ENCODE data around the gene B4GALNT2.
"Not testable (repeated sequence)": the region's sequence is repeated elsewhere in the genome, so short reads cannot be mapped to it uniquely, and the experiment has no call there.

The B4GALNT2 gene

DNA sequence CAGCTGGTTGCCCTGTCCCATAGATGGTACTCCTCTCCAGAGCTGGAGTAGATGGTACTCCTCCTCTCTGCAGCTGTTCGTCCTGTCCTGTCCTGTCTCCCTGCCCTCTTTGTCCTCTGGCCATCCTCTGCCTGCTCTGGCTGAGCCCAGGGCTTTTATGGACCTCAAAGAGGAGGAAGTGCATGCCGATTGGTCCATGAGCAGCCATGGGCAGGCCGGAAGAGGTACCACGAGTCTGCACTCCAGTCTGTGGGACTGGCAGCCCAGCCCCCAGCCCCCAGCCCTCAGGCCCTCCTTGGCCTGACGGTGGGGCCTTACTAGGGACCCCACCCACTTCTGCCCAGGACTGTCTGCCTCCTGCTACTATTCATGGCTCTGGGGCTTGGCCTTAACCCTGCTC, 50.8 kb downstream of the B4GALNT2 start:
- no peak for DNase-seq (ENCODE audit: low spot score)

DNA sequence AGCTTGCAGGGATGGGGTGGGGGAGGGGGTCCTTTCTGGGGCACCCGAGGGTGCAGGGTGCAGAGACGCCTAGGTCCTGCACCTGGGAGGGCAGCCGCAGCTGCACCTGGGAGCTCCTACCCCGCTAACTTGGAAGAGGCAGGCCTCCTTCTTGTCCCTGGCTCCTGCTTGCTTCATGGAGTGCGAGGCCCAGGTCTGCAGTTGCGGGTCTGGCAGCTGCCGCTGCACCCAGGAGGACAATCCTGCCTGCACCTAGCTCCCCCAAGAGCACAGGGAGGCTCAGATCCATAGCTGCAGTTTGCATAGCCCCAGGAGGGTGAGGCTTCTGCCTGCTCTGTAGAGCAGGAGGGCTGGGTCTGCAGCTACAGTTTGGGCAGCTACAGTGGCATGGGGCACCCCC, 51.2 kb downstream of the B4GALNT2 start:
- no peak for DNase-seq (ENCODE audit: low spot score)

DNA sequence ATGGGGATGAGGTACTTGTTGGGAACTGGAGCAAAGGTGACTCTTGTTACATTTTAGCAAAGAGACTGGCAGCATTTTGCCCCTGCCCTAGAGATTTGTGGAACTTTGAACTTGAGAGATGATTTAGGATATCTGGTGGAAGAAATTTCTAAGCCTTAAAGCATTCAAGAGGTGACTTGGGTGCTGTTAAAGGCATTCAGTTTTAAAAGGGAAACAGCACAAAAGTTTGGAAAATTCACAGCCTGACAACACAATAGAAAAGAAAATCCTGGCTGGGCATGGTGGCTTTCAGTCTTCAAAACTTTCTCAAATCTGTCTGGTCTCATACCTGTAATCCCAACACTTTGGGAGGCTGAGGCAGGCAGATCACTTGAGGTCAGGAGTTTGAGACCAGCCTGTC, 52.0 kb downstream of the B4GALNT2 start:
- DNase-seq (ENCODE audit: low spot score) = not testable (repeated sequence)

DNA sequence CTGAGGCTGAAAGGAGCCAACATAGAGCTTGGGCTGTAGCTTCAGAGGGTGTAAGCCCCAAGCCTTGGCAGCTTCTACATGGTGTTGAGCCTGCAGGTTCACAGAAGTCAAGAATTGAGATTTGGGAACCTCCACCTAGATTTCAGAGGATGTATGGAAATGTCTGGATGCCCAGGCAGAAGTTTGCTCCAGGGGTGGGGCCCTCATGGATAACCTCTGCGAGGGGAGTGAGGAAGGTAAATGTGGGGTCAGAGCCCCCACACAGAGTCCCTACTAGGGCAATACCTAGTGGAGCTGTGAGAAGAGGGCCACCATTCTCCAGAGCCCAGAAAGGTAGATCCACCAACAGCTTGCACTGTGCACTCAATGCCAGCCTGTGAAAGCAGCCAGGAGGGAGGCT, 52.8 kb downstream of the B4GALNT2 start:
- DNase-seq (ENCODE audit: low spot score) = not testable (repeated sequence)

DNA sequence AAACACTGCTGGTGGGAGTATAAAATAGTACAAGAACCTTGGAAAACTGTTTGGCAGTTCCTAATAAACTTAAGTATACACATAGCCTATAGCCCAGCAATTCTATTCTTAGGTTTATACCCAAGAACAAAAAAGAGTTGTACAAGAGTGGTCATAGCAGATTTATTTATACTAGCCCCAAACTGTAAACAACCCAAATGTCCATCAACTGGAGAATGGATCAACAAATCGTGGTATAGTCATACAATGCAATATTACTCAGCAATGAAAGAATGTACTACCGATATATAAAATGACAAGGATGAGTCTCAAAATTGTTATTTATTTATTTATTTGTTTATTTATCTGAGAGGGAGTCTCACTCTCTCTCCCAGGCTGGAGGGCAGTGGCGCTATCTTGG, 54.7 kb downstream of the B4GALNT2 start:
- no peak for DNase-seq (ENCODE audit: low spot score)

DNA sequence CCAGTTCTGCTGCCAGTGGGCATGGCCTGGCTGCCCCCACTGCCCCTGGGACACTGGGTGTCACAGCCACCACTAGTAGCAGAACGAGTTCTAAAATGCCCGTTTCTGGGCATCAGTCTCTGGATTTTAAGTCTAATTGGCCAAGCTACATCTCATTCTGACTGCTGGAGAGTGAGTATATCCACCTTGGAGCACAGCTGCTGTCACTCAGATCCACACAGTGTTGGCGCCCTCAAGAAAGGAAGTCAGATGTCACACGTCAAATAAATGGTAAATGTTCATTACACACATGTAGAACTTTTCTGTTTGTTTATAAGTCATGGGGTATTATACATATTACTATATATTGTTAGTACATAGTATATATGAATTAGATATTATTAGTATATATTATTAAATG, 58.4 kb downstream of the B4GALNT2 start:
- DNase-seq (ENCODE audit: low spot score) = no peak

DNA sequence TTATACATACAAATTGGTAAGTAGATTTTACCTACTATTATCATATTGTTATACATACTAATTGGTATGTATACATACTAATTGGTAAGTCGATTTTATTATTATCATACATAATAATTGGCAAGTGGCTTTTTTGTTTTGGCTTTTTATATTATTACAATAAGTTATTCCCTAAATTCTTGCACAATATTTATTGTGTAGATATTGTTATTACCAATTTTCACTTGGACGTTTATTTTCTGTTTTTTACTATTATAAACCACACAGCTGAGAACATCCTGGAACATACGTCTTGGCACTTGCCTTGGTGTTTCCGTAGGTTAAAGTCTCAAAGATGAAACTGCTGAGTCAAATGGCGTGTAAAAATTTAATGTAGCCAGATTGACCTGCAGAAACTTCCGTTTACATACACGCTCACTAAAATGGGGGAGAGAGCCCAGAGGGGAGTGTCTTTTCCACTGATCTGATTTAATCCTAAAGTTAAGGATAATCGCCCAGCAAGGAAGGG, 58.9 kb downstream of the B4GALNT2 start:
- DNase-seq (ENCODE audit: low spot score) = no peak

DNA sequence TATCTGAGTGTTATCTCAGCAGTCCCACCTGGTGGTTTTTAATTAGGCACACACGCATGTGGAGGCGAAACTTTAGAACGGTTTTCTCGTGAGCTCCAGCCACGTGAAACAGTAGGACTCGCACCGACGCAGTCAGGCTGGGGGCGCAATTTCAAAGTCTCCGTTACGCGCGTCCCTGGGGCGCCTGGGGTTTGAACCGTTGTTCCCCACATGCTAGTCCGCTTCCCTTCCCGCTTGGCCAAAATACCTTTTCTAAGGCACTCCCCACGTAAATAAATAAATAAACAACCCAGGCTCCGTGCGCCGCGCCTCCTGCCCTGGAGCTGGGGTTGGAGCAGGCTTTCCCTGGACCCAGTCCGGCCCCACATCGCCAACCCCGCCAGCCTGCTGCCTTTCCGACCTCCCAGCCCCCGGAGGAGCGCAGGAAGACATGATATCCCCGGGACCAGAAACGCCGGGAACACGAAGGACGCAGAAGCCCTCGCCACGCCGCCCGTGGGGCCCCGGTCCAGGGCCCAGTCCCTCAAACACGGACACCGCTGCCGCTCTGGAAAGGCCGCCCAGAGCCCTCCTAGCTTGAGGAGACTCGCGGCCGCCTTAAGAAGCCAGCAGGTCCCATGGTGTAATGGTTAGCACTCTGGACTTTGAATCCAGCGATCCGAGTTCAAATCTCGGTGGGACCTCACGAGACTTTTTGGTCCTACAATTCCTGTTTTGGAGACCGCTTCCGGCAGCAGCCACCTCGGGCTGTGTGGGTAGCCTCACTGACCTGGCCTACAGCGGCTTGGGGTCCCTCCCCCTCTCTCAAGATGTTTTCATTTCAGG, 59.6 kb downstream of the B4GALNT2 start:
- peak; percentile 92 for DNase-seq (ENCODE audit: low spot score)

DNA sequence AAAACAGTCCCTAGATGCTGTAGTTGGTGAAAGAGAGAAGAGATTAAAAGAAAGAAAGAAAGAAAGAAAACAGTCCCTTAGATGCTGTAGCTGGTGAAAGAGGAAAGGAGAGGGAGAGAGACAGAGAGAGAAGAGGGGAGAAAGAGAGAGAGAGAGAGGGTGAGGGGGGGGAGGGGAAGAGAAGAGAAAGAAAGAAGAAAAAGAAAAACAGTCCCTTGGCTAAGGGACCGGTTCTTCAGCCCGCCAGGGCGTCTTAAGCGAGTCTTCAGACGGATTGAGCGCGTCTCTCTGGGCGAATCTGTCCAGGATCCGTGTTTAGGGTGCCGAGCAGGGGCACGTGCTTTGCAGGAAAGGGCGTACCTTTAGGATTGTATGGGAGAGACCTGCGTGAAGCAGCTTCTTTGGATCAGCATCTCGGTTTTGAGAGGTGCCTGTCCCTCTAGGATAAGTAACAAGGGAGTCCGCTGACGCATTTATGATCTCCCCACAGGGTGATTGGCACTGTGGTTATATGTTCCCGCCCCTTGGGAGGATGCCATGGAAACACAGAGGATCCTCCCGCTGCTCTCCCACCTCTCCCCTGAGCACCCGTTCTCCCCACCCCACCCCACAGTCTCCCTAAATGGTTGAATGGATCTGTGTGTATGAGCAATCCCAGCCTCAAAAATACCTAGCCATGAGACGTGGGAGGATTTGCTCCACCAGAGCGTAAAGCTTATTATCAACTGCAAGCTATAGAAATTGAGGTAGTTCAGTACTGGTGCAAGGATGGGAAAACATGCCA, 61.1 kb downstream of the B4GALNT2 start:
- no peak for DNase-seq (ENCODE audit: low spot score)

DNA sequence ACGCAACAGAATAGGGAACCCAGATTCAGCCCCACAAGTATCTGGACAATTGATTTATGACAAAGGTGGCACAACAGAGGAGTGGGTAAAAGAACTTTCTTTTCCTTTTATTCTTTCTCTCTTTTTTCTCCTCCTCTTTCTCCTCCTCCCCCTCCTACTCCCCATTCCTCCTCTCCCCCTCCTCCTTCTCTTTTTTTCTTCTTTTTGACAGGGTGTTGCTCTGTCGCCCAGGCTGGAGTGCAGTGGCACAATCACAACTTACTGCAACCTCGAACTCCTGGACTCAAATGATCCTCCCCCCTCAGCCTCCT, 61.7 kb downstream of the B4GALNT2 start:
- DNase-seq (ENCODE audit: low spot score) = no peak

DNA sequence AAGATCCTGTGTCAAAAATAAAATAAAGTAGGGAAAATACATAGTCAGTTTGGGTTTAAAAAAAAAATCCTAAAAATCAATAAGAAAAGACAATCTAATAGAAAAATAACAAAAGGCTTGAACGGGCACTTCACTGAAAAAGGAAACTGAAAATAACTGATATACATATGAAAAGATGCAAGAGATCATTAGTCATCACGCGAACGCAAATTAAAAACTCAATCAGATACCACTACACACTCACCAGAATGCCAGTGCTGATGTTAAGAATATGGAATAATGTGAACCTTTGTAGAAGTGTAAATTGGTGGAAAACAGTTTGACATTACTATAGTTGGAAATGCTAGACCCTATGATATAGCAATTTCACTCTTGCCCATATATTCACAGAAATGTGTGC, 63.2 kb downstream of the B4GALNT2 start:
- no peak for DNase-seq (ENCODE audit: low spot score)

DNA sequence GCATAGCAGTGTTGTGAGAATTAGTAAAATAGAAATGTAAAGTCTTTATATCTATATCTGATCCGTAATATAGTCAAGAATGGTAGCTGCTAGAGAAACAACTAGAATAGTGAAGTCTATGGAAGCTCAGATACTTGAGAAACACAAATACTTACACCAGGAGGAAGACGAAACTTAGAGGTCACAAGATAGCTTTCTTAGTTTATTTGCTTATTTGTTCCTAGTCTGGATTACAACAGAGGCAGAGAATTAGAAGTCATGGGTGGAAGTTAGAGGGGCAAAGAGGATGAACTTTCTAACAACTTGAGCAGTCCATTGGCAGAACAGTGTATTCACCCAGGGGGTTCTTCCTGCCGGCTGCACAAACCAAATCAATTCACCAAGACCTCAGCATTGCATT, 64.0 kb downstream of the B4GALNT2 start:
- no peak for DNase-seq (ENCODE audit: low spot score)

DNA sequence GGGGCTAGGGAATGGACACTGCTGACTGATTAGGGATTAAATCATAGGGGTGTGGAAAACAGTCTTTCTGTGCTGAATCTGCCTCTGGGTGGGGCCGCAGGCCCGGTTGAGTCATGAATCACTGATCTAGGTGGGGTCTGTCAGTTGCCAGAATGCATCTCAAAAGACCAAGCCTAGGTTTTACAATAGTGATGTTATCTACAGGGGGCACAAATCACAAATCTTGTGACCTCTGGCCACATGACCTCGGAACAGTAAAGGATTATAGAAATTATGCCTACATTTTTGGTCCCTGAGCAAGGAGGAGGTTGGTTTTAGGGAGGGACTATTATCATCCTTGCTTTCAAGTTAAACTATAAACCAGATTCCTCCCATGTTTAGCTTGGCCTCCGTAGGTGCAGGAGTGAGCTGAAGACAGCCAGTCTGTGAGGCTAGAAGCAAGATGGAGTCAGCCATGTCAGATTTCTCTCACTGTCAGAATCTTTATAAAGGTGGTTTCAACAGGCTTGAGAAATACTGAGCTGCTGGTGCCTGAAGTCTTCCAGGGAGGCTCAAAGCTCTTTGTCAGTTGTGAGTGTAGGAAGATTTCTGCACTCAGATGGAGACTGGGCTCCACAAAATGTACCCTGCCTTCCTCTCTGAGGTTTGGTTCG, 64.9 kb downstream of the B4GALNT2 start:
- no peak for DNase-seq (ENCODE audit: low spot score)

DNA sequence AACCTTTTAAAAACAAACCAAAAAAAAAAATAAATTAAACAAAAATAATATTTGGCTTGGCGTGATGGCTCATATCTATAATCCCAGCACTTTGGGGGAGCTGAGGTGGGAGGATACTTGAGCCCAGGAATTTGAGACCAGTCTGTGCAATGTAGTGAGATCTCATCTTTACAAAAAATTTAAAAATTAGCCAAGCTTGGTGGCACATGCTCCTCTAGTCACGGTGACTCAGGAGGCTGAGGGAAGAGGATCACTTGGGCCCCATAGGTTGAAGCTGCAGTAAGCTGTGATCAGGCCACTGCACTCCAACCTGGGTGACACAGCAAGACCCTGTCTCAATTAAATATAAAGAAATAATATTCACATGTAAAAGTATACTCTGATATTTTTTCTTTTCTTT, 65.6 kb downstream of the B4GALNT2 start:
- DNase-seq (ENCODE audit: low spot score) = no peak

DNA sequence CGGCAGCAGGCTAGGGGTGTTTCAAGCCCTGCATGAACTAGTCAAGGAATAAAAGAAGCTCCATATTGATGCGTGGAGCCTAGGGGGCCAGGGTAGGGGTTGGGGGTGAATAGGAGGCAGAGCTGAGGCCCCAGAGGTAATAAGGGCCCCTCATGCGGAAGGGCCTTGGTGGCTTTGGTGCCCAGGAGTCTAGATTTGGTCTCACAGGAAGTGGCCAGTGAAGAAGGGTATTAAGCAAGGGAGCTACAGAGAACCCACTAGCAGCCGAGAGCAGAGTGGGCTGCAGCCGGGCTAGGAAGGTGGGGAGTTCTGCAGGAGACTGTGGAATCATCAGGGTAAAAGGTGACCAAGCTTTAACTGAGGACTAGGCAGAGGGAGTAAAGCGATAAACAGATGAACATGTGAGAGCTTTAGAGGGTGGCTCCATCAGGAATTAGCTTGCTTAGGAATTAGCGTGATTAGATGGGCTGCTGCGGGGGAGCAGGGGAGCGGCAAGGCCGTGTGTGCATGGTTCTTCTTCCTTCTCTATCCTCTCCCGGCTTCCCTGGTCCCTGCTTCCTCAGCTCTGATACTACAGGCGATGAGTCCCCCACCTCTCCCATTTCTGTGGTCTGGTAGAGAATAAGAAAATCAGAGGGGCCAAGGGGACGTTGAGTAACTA, 68.0 kb downstream of the B4GALNT2 start:
- DNase-seq (ENCODE audit: low spot score) = no peak

DNA sequence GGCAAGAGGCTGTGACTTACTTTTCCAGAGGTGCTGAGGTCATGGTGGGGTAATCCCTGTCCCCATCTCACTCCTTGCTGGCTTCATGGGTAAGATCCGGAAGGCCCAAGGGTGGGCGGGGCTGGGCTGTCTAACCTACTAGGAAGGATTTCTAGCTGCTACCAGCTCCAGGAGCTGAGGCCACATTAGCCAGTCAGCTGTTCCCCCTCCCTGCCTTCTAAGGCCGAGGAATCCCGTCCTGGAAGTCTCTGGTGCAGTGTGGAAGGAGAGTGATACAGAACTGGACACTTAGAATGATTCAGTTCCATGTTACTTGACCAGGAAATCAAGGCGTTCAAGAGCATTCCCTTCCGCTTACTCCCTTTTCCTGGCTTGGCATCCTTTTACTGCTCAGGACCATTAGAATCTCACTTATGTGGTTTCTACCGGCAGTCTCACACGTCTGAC, 68.9 kb downstream of the B4GALNT2 start:
- DNase-seq (ENCODE audit: low spot score) = no peak

DNA sequence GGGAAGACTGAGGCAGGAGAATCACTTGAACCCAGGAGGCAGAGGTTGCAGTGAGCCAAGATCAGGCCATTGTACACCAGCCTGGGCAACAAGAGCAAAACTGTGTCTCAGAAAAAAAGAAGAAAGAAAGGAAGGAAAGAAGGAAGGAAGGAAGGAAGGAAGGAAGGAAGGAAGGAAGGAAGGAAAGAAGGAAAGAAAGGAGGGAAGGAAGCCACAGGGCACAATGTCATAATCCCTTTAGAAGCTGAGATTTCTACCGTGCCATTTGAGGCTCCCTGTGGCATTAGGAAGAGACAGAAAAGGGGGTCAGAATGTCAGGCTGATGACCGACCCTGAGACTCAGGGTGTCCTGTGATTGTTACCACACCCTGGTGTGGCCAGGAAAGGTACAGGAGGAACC, 71.2 kb downstream of the B4GALNT2 start:
- no peak for DNase-seq (ENCODE audit: low spot score)

DNA sequence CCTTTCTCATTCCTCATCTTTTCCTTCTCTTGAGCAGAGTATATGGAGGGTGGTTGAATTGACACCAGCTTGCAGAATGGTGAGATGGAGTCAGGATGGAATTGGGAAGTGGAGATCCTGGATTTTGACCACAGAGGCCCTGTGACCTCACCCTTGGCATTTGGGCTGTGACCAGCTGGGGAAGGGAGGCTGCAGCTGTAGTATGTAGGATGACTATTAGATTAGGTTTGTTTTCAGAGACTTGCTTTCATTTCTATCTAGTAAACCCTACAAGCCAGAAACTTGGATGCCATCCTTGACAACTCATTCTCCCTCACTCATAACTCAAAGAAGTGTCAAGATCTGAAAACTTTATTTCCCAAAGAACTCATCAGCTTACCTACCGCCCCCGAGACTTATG, 71.9 kb downstream of the B4GALNT2 start:
- DNase-seq (ENCODE audit: low spot score) = no peak

DNA sequence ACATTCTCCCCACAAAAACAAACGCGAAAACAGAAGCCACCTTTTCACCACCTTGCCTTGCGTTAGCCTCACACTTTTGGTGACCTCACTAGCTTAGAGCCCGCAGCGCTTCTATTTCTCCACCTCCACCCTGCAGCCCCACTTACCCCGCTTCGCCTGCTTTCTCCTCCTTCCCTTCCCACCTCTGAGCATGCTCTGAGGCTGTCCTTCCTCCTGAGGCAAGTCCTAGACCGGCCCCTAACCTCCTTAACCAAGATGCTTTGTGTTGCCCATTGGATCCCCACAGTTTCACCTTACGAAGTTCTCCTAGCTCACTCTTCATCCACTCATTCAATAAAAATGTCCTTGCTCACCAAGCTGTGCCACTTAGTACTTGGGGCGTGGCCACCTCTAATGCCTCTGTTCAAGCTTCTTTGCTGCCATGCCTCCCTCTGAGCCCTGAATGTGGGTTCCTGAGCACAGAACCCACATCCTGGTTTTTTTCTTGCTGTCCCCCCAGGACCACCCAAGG, 76.5 kb downstream of the B4GALNT2 start:
- DNase-seq (ENCODE audit: low spot score) = no peak

DNA sequence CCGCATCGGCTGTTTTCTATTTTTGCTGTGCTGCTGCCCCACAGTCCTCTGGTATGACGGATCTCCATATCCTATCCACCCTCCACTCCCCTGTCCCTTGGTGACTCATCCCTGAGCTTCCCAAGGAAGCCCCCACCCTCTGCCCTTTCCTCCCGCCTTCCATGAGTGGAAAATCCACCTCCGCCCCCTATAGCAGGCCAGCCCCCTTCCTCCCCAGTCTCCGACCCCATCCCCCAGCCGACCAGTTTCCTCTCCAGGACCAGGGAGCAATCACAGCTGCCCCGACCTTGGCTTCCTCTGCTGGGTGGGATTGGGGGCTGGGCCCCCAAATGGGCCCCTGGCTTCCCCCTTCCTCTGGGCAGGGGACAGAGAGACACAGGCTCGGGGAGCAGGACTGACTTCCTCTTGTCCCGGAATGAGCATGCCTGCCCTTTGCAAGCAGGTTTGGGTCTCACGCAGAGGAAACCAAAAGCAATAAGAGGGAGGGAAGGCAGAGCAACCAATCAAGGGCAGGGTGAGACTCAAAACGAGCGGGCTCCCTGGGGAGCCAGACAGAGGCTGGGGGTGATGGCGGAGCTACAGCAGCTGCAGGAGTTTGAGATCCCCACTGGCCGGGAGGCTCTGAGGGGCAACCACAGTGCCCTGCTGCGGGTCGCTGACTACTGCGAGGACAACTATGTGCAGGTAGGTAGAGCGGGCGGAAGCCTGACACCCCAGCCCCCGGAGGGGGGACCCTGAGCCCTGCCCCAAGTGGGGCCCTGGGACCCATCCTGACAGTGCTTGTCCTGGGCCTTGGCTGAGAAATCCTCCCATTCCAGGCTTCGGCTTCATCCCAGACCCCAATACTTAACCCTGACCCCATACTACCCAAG, 77.8 kb downstream of the B4GALNT2 start, which contains the start of the genes ABI3 and GNGT2:
TSS of gene ABI3 (plus strand) at position 550 of the 872 bp plus-strand sequence. CDS start at position 568, 18 bp downstream.
TSS of gene GNGT2 (minus strand) at position 417 of the 872 bp plus-strand sequence. CDS start 3,152 bp downstream, outside the sequence.
- DNase-seq (ENCODE audit: low spot score) = peak; percentile 63

DNA sequence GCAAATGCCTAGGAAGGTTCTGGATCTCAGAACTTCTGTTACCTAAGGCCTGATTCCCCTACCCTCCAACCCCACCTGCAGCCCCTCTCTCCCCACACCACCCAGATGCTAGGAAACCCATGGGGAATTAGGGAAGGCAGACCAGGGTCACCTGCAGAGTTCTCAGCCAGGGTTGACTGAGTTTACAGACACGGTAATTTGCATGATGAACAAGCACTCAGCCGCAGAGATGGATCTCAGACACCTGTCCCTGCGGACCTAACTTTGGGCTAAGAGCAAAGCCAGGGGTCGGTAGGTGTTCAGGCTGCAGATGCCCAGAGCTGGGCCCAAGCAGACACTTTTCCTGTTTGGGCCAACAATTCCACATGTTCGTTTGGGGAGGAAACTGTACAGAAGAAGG, 80.8 kb downstream of the B4GALNT2 start:
- DNase-seq (ENCODE audit: low spot score) = no peak
